Fibroblast of mammary gland (primary cell): ENCODE data around the gene REV1.
"Not testable (repeated sequence)": the region's sequence is repeated elsewhere in the genome, so short reads cannot be mapped to it uniquely, and the experiment has no call there.

Source experiments
- DNase-seq: peaks from one replicate; pipeline ENCODE4 v3.0.0-alpha.2; 2010; ENCODE audit warnings: low read depth
- H3K4me3 ChIP-seq: 2 replicates; pipeline ENCODE4 v1.5.1; 2011; ENCODE audit warnings: low read depth, mild to moderate bottlenecking, low read length, moderate library complexity; ENCODE audit not compliant: control insufficient read depth
- CTCF ChIP-seq: conservative IDR thresholded peaks from 2 replicates; pipeline ENCODE4 v1.5.1; 2011; ENCODE audit warnings: low read depth, low read length, inconsistent platforms; ENCODE audit not compliant: control insufficient read depth, insufficient read depth

The REV1 gene

GRCh38 chr2:99376254-99376864 lies 113.5 kb downstream of the REV1 start:
- DNase-seq, result no peak
- TF ChIP-seq CTCF, result no peak

GRCh38 chr2:99374747-99375146 lies 115.1 kb downstream of the REV1 start:
- no peak for DNase-seq
- no peak overlapping the region for H3K4me3 ChIP-seq
- TF ChIP-seq CTCF, result no peak

More at GRCh38 chr2:99376254-99376864, 113.5 kb downstream of the REV1 start:
- no peak overlapping the region for H3K4me3 ChIP-seq

GRCh38 chr2:99373144-99373543 lies 116.7 kb downstream of the REV1 start:
- TF ChIP-seq CTCF, result no peak
- DNase-seq, result no peak
- no peak overlapping the region for H3K4me3 ChIP-seq

- H3K4me3 ChIP-seq, DNase-seq: not testable (repeated sequence)
These were observed 121.0 kb downstream of the REV1 start for GRCh38 chr2:99368854-99369253.

GRCh38 chr2:99365661-99366060 lies 124.2 kb downstream of the REV1 start:
- H3K4me3 ChIP-seq, result no peak overlapping the region
- TF ChIP-seq CTCF, result no peak
- peak; percentile 7 for DNase-seq

- DNase-seq, result no peak
- no peak for TF ChIP-seq CTCF
- H3K4me3 ChIP-seq, result no peak overlapping the region
These were observed 133.0 kb downstream of the REV1 start for GRCh38 chr2:99356853-99357252.

- DNase-seq, H3K4me3 ChIP-seq: not testable (repeated sequence)
These were observed 135.0 kb downstream of the REV1 start for GRCh38 chr2:99354825-99355224.

GRCh38 chr2:99354070-99354469 lies 135.7 kb downstream of the REV1 start:
- DNase-seq, result peak; percentile 24
- no peak for TF ChIP-seq CTCF
- H3K4me3 ChIP-seq, result no peak overlapping the region
